ENCODE data around the gene ASPSCR1. TPM values are rescaled to one million over a fixed set of nuclear protein-coding genes. Genes with fewer than 3 reads are reported as not detected.
"Not testable (repeated sequence)": the region's sequence is repeated elsewhere in the genome, so short reads cannot be mapped to it uniquely, and the experiment has no call there.

ASPSCR1 gene
- total and polyA plus RNA-seq, 12 donors: 10.2 to 177 (median 27.6) TPM

- DNase-seq: no peak
- H3K27ac ChIP-seq: no peak overlapping the region
- no peaks in the 10 kb centered on the region for H3K27me3 ChIP-seq
- no peak overlapping the region for H3K4me3 ChIP-seq
- WGBS, 4 donors: 49 to 55% (median 54%) methylated on average over 12 to 13 of the region's 13 CpGs
- no peak for TF ChIP-seq POLR2A (IDR thresholded peaks at IDR 0.05)
- TF ChIP-seq, protein P1, sequence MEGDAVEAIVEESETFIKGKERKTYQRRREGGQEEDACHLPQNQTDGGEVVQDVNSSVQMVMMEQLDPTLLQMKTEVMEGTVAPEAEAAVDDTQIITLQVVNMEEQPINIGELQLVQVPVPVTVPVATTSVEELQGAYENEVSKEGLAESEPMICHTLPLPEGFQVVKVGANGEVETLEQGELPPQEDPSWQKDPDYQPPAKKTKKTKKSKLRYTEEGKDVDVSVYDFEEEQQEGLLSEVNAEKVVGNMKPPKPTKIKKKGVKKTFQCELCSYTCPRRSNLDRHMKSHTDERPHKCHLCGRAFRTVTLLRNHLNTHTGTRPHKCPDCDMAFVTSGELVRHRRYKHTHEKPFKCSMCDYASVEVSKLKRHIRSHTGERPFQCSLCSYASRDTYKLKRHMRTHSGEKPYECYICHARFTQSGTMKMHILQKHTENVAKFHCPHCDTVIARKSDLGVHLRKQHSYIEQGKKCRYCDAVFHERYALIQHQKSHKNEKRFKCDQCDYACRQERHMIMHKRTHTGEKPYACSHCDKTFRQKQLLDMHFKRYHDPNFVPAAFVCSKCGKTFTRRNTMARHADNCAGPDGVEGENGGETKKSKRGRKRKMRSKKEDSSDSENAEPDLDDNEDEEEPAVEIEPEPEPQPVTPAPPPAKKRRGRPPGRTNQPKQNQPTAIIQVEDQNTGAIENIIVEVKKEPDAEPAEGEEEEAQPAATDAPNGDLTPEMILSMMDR (IDR thresholded peaks at IDR 0.05): no peak
- H3K9me3 ChIP-seq (replicated peaks in 1 of 3): no peaks in the 10 kb centered on the region
- intact Hi-C loops (cut with DNase I): no loop called here
- H3K36me3 ChIP-seq (replicated peaks in 1 of 2): no peaks in the 10 kb centered on the region
- no peaks in the 10 kb centered on the region for H3K4me1 ChIP-seq (replicated peaks in 1 of 2)
Measured at GRCh38 chr17:81951785-81952684, 25.4 kb upstream of the ASPSCR1 start.

- TF ChIP-seq, protein P1 (IDR thresholded peaks at IDR 0.05): no peak
- no peak for TF ChIP-seq POLR2A (IDR thresholded peaks at IDR 0.05)
- Histone ChIP-seq H3K36me3 (replicated peaks in 1 of 2) (no peaks in the 10 kb centered on the region), H3K27ac (no peak overlapping the region), H3K4me3 (no peak overlapping the region), H3K9me3 (replicated peaks in 1 of 3) (no peaks in the 10 kb centered on the region), H3K4me1 (replicated peaks in 1 of 2) (no peaks in the 10 kb centered on the region), H3K27me3 (no peaks in the 10 kb centered on the region)
- DNase-seq: no peak
- WGBS, 4 donors: 73 to 90% (median 77%) methylated on average over 4 to 16 of the region's 16 CpGs
- intact Hi-C loops (cut with DNase I): no loop called here
Measured at GRCh38 chr17:81952792-81953228, 24.6 kb upstream of the ASPSCR1 start.

DNA sequence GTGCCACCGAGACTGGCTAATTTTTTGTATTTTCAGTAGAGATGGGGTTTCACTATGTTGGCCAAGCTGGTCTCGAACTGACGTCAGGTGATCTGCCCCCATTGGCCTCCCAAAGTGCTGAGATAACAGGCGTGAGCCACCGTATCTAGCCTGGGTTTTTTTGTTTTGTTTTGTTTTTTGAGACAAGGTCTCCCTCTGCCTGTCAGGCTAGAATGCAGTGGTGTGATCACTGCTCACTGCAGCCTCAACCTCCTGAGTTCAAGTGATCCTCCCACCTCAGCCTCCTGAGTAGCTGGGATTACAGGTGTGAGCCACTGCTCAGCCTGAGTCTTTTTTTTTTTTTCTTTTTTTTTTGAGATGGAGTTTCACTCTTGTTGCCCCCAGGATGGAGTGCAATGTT, 24.0 kb upstream of the ASPSCR1 start:
- H3K4me3 ChIP-seq; intact Hi-C loops (cut with DNase I); H3K4me1 ChIP-seq (replicated peaks in 1 of 2); H3K27ac ChIP-seq; H3K27me3 ChIP-seq; DNase-seq; H3K36me3 ChIP-seq (replicated peaks in 1 of 2); H3K9me3 ChIP-seq (replicated peaks in 1 of 3): not testable (repeated sequence)
- 67 to 82% (median 77%) methylated on average over 5 of the region's 5 CpGs for WGBS, 4 donors

GRCh38 chr17:81954131-81955057, 23.0 kb upstream of the ASPSCR1 start:
- H3K9me3 ChIP-seq (replicated peaks in 1 of 3): no peaks in the 10 kb centered on the region
- intact Hi-C loops (cut with DNase I): no loop called here
- no peak for DNase-seq
- 81 to 88% (median 83%) methylated on average over 9 to 19 of the region's 19 CpGs for WGBS, 4 donors
- peaks cover 8% of the 10 kb centered on the region for H3K27me3 ChIP-seq
- H3K4me1 ChIP-seq (replicated peaks in 1 of 2): peaks cover 0 to 3% of the 10 kb centered on the region in 2 donors
- H3K36me3 ChIP-seq (replicated peaks in 1 of 2): no peaks in the 10 kb centered on the region
- TF ChIP-seq, protein P1 (IDR thresholded peaks at IDR 0.05): no peak
- no peak for TF ChIP-seq POLR2A (IDR thresholded peaks at IDR 0.05)
- no peak overlapping the region for H3K27ac ChIP-seq
- no peak overlapping the region for H3K4me3 ChIP-seq
